NCI-H2171 treated with DMSO at 0.1 percent for 48 hours (cell line): ENCODE data around the gene SYPL2.

Experiments
- DNase-seq: peaks from one replicate; lab custom pipeline; 2025; lab: John Stamatoyannopoulos, UW

Gene SYPL2

GRCh38 chr1:109492779-109493178, 26.4 kb downstream of the SYPL2 start:
- DNase-seq, result no peak

GRCh38 chr1:109493227-109493626, 26.9 kb downstream of the SYPL2 start:
- DNase-seq, result no peak

GRCh38 chr1:109493805-109494539, 27.6 kb downstream of the SYPL2 start, which contains the start of gene CYB561D1:
Gene CYB561D1 (plus strand): TSS chr1:109494094. CDS start chr1:109494140, 46 bp downstream.
- peak; percentile 82 for DNase-seq

- no peak for DNase-seq
Measured at GRCh38 chr1:109495738-109496137, 29.4 kb downstream of the SYPL2 start.

GRCh38 chr1:109497449-109498160, 31.3 kb downstream of the SYPL2 start:
- peak; percentile 28 for DNase-seq

GRCh38 chr1:109498161-109498801, 31.9 kb downstream of the SYPL2 start:
- DNase-seq, result peak; percentile 91

GRCh38 chr1:109499081-109499480, 32.7 kb downstream of the SYPL2 start:
- DNase-seq, result no peak

GRCh38 chr1:109499661-109500536, 33.6 kb downstream of the SYPL2 start:
- peak; percentile 37 for DNase-seq

GRCh38 chr1:109500941-109501381, 34.6 kb downstream of the SYPL2 start:
- DNase-seq, result no peak

- DNase-seq, result peak; percentile 8
Measured at GRCh38 chr1:109501644-109502363, 35.5 kb downstream of the SYPL2 start.

- DNase-seq, result peak; percentile 22
Measured at GRCh38 chr1:109502364-109502851, 36.1 kb downstream of the SYPL2 start.

- no peak for DNase-seq
Measured at GRCh38 chr1:109503935-109504334, 37.6 kb downstream of the SYPL2 start.

- no peak for DNase-seq
Measured at GRCh38 chr1:109504974-109505373, 38.6 kb downstream of the SYPL2 start.

GRCh38 chr1:109508001-109508872, 41.9 kb downstream of the SYPL2 start:
- no peak for DNase-seq

- no peak for DNase-seq
Measured at GRCh38 chr1:109508873-109509175, 42.5 kb downstream of the SYPL2 start.

- DNase-seq, result peak; percentile 53
Measured at GRCh38 chr1:109509176-109510134, 43.1 kb downstream of the SYPL2 start, which contains the start of gene AMIGO1. Gene AMIGO1 (minus strand): TSS chr1:109509727. CDS start chr1:109508912, 815 bp downstream.

- no peak for DNase-seq
Measured at GRCh38 chr1:109513110-109513710, 46.9 kb downstream of the SYPL2 start.

- DNase-seq, result no peak
Measured at GRCh38 chr1:109514846-109515245, 48.5 kb downstream of the SYPL2 start.
